GM10248 (cell line): ENCODE data around the gene MBLAC1.

Experiments
- CTCF ChIA-PET: fragments of 300-600 bp; sonication (Branson Sonifier 250); formaldehyde crosslinking; extraction: SDS; loops from one replicate; lab custom pipeline; 2021; ENCODE audit warnings: antibody characterized with exemption; lab: Yijun Ruan, JAX
- POLR2A ChIA-PET: fragments of 350-650 bp; sonication (Branson Sonifier 250); formaldehyde crosslinking; extraction: SDS; loops from one replicate; lab custom pipeline; 2020; ENCODE audit warnings: antibody characterized with exemption; lab: Yijun Ruan, JAX
- DNase-seq: peaks from one replicate; pipeline ENCODE4 v3.0.0; 2012; ENCODE audit errors: extremely low spot score
- TF ChIP-seq, protein P1 (sequence below): IDR thresholded peaks from 2 replicates; pipeline ENCODE4 v1.5.1; 2012; ENCODE audit warnings: mild to moderate bottlenecking, low read depth; ENCODE audit errors: extremely low read depth, missing control alignments, control extremely low read depth

Gene MBLAC1

GRCh38 chr7:100177045-100178001 is 50.6 kb downstream of the MBLAC1 start, which contains the start of the genes GPC2 and STAG3:
TSS of gene GPC2 (minus strand) at chr7:100177381. CDS start at chr7:100177199, 182 bp downstream.
TSS of gene STAG3 (plus strand) at chr7:100177918. CDS start at chr7:100180557, 2,639 bp downstream.
- TF ChIP-seq, protein P1, sequence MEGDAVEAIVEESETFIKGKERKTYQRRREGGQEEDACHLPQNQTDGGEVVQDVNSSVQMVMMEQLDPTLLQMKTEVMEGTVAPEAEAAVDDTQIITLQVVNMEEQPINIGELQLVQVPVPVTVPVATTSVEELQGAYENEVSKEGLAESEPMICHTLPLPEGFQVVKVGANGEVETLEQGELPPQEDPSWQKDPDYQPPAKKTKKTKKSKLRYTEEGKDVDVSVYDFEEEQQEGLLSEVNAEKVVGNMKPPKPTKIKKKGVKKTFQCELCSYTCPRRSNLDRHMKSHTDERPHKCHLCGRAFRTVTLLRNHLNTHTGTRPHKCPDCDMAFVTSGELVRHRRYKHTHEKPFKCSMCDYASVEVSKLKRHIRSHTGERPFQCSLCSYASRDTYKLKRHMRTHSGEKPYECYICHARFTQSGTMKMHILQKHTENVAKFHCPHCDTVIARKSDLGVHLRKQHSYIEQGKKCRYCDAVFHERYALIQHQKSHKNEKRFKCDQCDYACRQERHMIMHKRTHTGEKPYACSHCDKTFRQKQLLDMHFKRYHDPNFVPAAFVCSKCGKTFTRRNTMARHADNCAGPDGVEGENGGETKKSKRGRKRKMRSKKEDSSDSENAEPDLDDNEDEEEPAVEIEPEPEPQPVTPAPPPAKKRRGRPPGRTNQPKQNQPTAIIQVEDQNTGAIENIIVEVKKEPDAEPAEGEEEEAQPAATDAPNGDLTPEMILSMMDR, result no peak
- POLR2A ChIA-PET, result no interaction called here
- CTCF ChIA-PET, result interaction anchor here (0.7 to 1.8 kb wide), 10 partner anchors 8 to 230 kb away, joined by 3 to 7 read pairs (median 4); partner anchors contain the start of gene LAMTOR4
- DNase-seq, result peak; percentile 97
